Loucy (cell line): Measurements from ENCODE around the gene MATCAP1.

Experiments used
- H2AFZ ChIP-seq: fragments of 200-600 bp; sonication (generic); 2 replicates; pipeline ENCODE4 v1.6.0; 2016; ENCODE audit warnings: antibody characterized with exemption, mild to moderate bottlenecking, low read length, moderate library complexity
- H3F3A ChIP-seq: fragments of 200-600 bp; 2 replicates; pipeline ENCODE4 v1.6.0; 2016; ENCODE audit warnings: antibody characterized with exemption, low read depth, mild to moderate bottlenecking
- H3K27me3 ChIP-seq: fragments of 200-600 bp; sonication (generic); 2 replicates; pipeline ENCODE4 v1.6.1; 2014; ENCODE audit warnings: low read length, mild to moderate bottlenecking; ENCODE audit not compliant: insufficient read depth, poor library complexity, severe bottlenecking
- H3K36me3 ChIP-seq: fragments of 200-600 bp; sonication (generic); 2 replicates; pipeline ENCODE4 v1.6.1; 2016; ENCODE audit warnings: low read length; ENCODE audit not compliant: insufficient read depth
- H3K4me1 ChIP-seq: fragments of 200-600 bp; sonication (generic); 2 replicates; pipeline ENCODE4 v1.5.1; 2014; ENCODE audit warnings: low read length, mild to moderate bottlenecking; ENCODE audit not compliant: insufficient read depth, poor library complexity, severe bottlenecking
- H3K4me2 ChIP-seq: fragments of 200-600 bp; sonication (generic); 2 replicates; pipeline ENCODE4 v1.6.0; 2014; ENCODE audit warnings: antibody characterized with exemption, low read length, low read depth, mild to moderate bottlenecking; ENCODE audit not compliant: poor library complexity, severe bottlenecking
- H3K4me3 ChIP-seq: fragments of 200-600 bp; sonication (generic); 2 replicates; pipeline ENCODE4 v1.5.1; 2014; ENCODE audit warnings: low read length, mild to moderate bottlenecking, mixed read lengths; ENCODE audit not compliant: poor library complexity, severe bottlenecking
- H3K79me2 ChIP-seq: fragments of 200-600 bp; sonication (generic); 2 replicates; pipeline ENCODE4 v1.6.1; 2014; ENCODE audit warnings: low read length; ENCODE audit not compliant: insufficient read depth
- H3K9ac ChIP-seq: fragments of 200-600 bp; sonication (generic); 2 replicates; pipeline ENCODE4 v1.6.0; 2014; ENCODE audit warnings: mild to moderate bottlenecking, low read depth, low read length, moderate library complexity; ENCODE audit not compliant: poor library complexity, severe bottlenecking
- H3K9me2 ChIP-seq: fragments of 200-600 bp; sonication (generic); replicated peaks from 2 replicates; pipeline ENCODE4 v1.6.1; 2016; ENCODE audit warnings: low read depth, low read length, mixed read lengths
- H3K9me3 ChIP-seq: fragments of 200-600 bp; sonication (generic); 2 replicates; pipeline ENCODE4 v1.6.1; 2014; ENCODE audit warnings: mild to moderate bottlenecking, antibody characterized with exemption, low read length, low read depth; ENCODE audit not compliant: insufficient read depth
- H4K20me1 ChIP-seq: fragments of 200-600 bp; sonication (generic); 2 replicates; pipeline ENCODE4 v1.6.0; 2014; ENCODE audit warnings: antibody characterized with exemption, low read length, mild to moderate bottlenecking; ENCODE audit not compliant: insufficient read depth, poor library complexity, severe bottlenecking
- EZH2phosphoT487 ChIP-seq: fragments of 200-600 bp; IDR thresholded peaks from 2 replicates; pipeline ENCODE4 v1.6.1; 2018; ENCODE audit warnings: antibody characterized with exemption, mild to moderate bottlenecking, moderate library complexity, borderline replicate concordance
- TF ChIP-seq, protein P1 (sequence below): fragments of 200-600 bp; sonication (generic); conservative IDR thresholded peaks from 2 replicates; pipeline ENCODE4 v1.5.1; 2014; ENCODE audit warnings: mild to moderate bottlenecking, antibody characterized with exemption, low read length

Gene MATCAP1

DNA sequence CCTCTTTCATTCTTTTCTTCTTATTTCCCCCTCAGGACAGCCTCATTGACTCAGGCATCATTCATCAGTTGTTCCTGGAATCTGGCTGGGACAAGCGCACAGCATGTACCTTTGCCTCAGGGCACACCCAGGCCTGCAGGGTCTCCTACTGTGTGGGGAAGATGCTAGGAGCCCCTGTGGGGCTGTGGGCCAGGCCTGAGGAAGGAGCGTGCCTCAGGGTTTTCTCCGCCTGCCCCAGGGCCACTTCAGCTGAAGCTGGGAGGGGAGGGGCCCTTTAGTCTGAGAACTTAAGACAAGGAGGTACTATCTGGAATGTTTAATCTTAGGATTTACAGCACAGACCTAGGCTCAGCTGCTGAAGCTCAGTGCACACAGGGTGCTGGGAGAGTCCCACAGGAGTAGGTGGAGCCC is 23.1 kb upstream of the MATCAP1 start:
- H3K4me2 ChIP-seq, result no peak overlapping the region
- TF ChIP-seq, protein P1, sequence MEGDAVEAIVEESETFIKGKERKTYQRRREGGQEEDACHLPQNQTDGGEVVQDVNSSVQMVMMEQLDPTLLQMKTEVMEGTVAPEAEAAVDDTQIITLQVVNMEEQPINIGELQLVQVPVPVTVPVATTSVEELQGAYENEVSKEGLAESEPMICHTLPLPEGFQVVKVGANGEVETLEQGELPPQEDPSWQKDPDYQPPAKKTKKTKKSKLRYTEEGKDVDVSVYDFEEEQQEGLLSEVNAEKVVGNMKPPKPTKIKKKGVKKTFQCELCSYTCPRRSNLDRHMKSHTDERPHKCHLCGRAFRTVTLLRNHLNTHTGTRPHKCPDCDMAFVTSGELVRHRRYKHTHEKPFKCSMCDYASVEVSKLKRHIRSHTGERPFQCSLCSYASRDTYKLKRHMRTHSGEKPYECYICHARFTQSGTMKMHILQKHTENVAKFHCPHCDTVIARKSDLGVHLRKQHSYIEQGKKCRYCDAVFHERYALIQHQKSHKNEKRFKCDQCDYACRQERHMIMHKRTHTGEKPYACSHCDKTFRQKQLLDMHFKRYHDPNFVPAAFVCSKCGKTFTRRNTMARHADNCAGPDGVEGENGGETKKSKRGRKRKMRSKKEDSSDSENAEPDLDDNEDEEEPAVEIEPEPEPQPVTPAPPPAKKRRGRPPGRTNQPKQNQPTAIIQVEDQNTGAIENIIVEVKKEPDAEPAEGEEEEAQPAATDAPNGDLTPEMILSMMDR, result no peak
- TF ChIP-seq EZH2phosphoT487, result no peak
- no peaks in the 10 kb centered on the region for H3K79me2 ChIP-seq
- H4K20me1 ChIP-seq, result no peaks in the 10 kb centered on the region
- no peaks in the 10 kb centered on the region for H3K9me3 ChIP-seq
- no peak overlapping the region for H2AFZ ChIP-seq
- H3K4me3 ChIP-seq, result no peak overlapping the region
- H3K36me3 ChIP-seq, result peaks cover 23% of the 10 kb centered on the region; the same call in 1 of the 2 replicates
- H3K9me2 ChIP-seq, result no peaks in the 10 kb centered on the region
- H3F3A ChIP-seq, result no peaks in the 10 kb centered on the region
- no peaks in the 10 kb centered on the region for H3K4me1 ChIP-seq
- H3K27me3 ChIP-seq, result no peaks in the 10 kb centered on the region
- H3K9ac ChIP-seq, result no peak overlapping the region

DNA sequence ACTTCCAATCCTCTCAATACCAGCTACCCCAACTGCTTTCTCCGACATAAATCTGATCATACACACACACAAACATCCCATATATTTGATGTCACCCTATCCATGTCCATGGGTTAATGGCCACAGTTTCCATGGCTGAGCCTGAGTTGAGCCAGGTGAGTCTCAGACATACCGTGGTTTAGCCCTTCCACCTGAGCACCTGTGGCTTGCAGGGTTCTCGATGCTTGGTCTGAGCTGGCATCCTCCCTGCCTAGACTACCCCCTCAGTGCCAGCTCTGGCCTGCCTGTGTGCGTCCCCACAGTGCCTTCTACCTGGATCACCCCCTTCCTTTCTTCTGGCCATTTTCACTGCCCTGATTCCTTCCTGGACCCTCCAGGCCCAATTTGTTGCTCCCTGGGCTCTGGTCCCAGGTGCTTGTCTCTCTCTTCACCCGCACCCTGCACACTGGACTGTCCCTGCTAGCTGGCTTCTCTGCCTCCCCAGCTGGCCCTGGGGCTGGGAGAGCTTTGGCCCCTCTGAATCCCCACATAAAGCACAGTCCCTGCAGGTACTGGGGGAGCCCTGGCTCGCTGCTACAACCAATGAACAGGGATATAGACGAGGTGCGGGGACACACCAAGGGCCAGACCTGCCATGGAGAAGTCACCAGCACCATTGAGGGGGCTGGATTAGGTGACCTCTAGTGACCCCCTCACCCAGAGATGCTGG is 22.5 kb upstream of the MATCAP1 start:
- H3K9me3 ChIP-seq, result no peaks in the 10 kb centered on the region
- H3K9me2 ChIP-seq, result no peaks in the 10 kb centered on the region
- H2AFZ ChIP-seq, result no peak overlapping the region
- no peaks in the 10 kb centered on the region for H3F3A ChIP-seq
- no peak overlapping the region for H3K4me2 ChIP-seq
- no peak overlapping the region for H3K4me3 ChIP-seq
- TF ChIP-seq EZH2phosphoT487, result no peak
- TF ChIP-seq, protein P1, result no peak
- H3K27me3 ChIP-seq, result no peaks in the 10 kb centered on the region
- H3K4me1 ChIP-seq, result no peaks in the 10 kb centered on the region
- no peaks in the 10 kb centered on the region for H3K79me2 ChIP-seq
- H3K9ac ChIP-seq, result no peak overlapping the region
- H4K20me1 ChIP-seq, result no peaks in the 10 kb centered on the region
- peaks cover 29% of the 10 kb centered on the region; the same call in 1 of the 2 replicates for H3K36me3 ChIP-seq

DNA sequence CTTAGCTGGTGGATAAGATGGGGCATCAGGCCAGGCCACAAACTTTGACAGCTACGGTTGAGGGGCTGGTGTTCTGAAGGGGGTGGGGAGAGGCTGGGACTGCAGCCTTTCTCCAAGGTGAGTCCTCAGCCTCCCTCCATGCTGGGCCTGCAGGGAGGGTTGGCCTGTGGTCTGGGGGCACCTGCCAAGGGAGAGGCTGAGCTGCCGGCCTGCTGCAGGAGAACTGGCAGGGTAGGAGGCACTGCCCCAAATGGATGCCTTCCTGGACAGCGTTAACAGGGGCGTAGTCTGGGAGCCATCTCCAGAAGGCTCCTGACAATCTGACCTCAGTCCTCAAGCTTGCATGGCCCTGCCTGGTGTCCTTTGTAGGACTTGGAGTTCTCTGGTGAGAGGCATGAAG is 20.3 kb upstream of the MATCAP1 start:
- H3K9ac ChIP-seq, result no peak overlapping the region
- no peaks in the 10 kb centered on the region for H3K9me3 ChIP-seq
- peaks cover 42% of the 10 kb centered on the region; the same call in 1 of the 2 replicates for H3K36me3 ChIP-seq
- H3F3A ChIP-seq, result no peaks in the 10 kb centered on the region
- no peak overlapping the region for H2AFZ ChIP-seq
- H3K4me1 ChIP-seq, result no peaks in the 10 kb centered on the region
- no peaks in the 10 kb centered on the region for H3K9me2 ChIP-seq
- H3K79me2 ChIP-seq, result no peaks in the 10 kb centered on the region
- H4K20me1 ChIP-seq, result no peaks in the 10 kb centered on the region
- TF ChIP-seq EZH2phosphoT487, result no peak
- TF ChIP-seq, protein P1, result no peak
- H3K4me2 ChIP-seq, result no peak overlapping the region
- no peak overlapping the region for H3K4me3 ChIP-seq
- H3K27me3 ChIP-seq, result no peaks in the 10 kb centered on the region
